Tibial nerve (tissue), 4 donors: Measurements from ENCODE around the gene PASD1. TPM values are rescaled to one million over a fixed set of nuclear protein-coding genes. Genes with fewer than 3 reads are reported as not detected.
"Not testable (repeated sequence)": the region's sequence is repeated elsewhere in the genome, so short reads cannot be mapped to it uniquely, and the experiment has no call there.

Source experiments
- DNase-seq, 2 donors: peaks; one replicate each; pipeline ENCODE4 v3.0.0-alpha.2; 2019; ENCODE audit warnings: low spot score in 2 of 2
- H3K27ac ChIP-seq, 4 donors: fragments of 200-600 bp; sonication (generic) in 3 of 4; one replicate each; pipeline ENCODE4 v1.5.1; 2017 to 2019; ENCODE audit warnings: mild to moderate bottlenecking in 1 of 4
- H3K27me3 ChIP-seq, 2 donors: fragments of 200-600 bp; sonication (generic) in 1 of 2; one replicate each; pipeline versions ENCODE4 v1.5.1 to v1.6.0; 2017 to 2019
- H3K36me3 ChIP-seq, 3 donors: fragments of 200-600 bp; sonication (generic); one replicate each; pipeline ENCODE4 v1.5.1; 2018 to 2019
- H3K4me1 ChIP-seq, 4 donors: fragments of 200-600 bp; sonication (generic) in 3 of 4; one replicate each; pipeline ENCODE4 v1.5.1; 2017 to 2019
- H3K4me3 ChIP-seq, 4 donors: fragments of 200-600 bp; sonication (generic) in 3 of 4; one replicate each; pipeline ENCODE4 v1.5.1; 2017 to 2019; ENCODE audit warnings: mild to moderate bottlenecking in 1 of 4, moderate library complexity in 1 of 4
- H3K9me3 ChIP-seq, 4 donors: fragments of 200-600 bp; sonication (generic) in 3 of 4; one replicate each; pipeline ENCODE4 v1.5.1; 2017 to 2019
- CTCF ChIP-seq, 5 experiments: fragments of 200-600 bp in 3 of 5; fragments of 450-650 bp in 2 of 5; sonication (generic) in 3 of 5; IDR thresholded peaks; one replicate each; pipeline ENCODE4 v1.5.1; 2016 to 2019; ENCODE audit warnings: antibody characterized with exemption in 5 of 5, mild to moderate bottlenecking in 3 of 5, moderate library complexity in 2 of 5
- EP300 ChIP-seq, 2 donors: sonication (generic); formaldehyde crosslinking; IDR thresholded peaks; one replicate each; pipeline ENCODE4 v1.6.1; 2017; ENCODE audit warnings: antibody characterized with exemption in 2 of 2, mild to moderate bottlenecking in 1 of 2
- POLR2A ChIP-seq, 2 donors: fragments of 450-650 bp; IDR thresholded peaks; one replicate each; pipeline ENCODE4 v1.6.1; 2017; ENCODE audit warnings: antibody characterized with exemption in 2 of 2, mild to moderate bottlenecking in 2 of 2, moderate library complexity in 2 of 2
- WGBS, 2 donors: methylation state at CpG; one replicate each; pipeline ENCODE4 v1.1.5; 2018; 5-methylcytosine and 5-hydroxymethylcytosine counted together
- total RNA-seq, 4 donors: library from RNA; depleted of rRNA; stranded (reverse); fragments of >200 nt; gene quantifications; one replicate each; pipeline ENCODE4 v1.1.0, GENCODE V29; 2016

Gene PASD1
- total RNA-seq, 4 donors from 2014 or later: not detected

GRCh38 chrX:151523351-151523750, 40.1 kb upstream of the PASD1 start:
- WGBS, 2 donors: 40 to 42% methylated on average over 2 of the region's 2 CpGs
- H3K27me3 ChIP-seq: no peaks in the 10 kb centered on the region
- H3K36me3 ChIP-seq: no peaks in the 10 kb centered on the region
- no peak overlapping the region for H3K27ac ChIP-seq
- H3K4me1 ChIP-seq: no peaks in the 10 kb centered on the region
- no peak for DNase-seq
- H3K9me3 ChIP-seq: no peaks in the 10 kb centered on the region
- no peak for TF ChIP-seq EP300 (IDR thresholded peaks at IDR 0.05)
- no peak for TF ChIP-seq POLR2A (IDR thresholded peaks at IDR 0.05)
- TF ChIP-seq CTCF (IDR thresholded peaks at IDR 0.05): no peak
- H3K4me3 ChIP-seq: no peak overlapping the region

GRCh38 chrX:151536571-151536970, 26.9 kb upstream of the PASD1 start:
- H3K4me3 ChIP-seq: no peak overlapping the region
- TF ChIP-seq EP300 (IDR thresholded peaks at IDR 0.05) (no peak), POLR2A (IDR thresholded peaks at IDR 0.05) (no peak), CTCF (IDR thresholded peaks at IDR 0.05) (no peak)
- H3K36me3 ChIP-seq: no peaks in the 10 kb centered on the region
- DNase-seq: no peak
- H3K27ac ChIP-seq: no peak overlapping the region
- no peaks in the 10 kb centered on the region for H3K9me3 ChIP-seq
- H3K27me3 ChIP-seq: no peaks in the 10 kb centered on the region
- H3K4me1 ChIP-seq: no peaks in the 10 kb centered on the region

- Histone ChIP-seq H3K36me3 (no peaks in the 10 kb centered on the region), H3K9me3 (no peaks in the 10 kb centered on the region), H3K27ac (no peak overlapping the region), H3K27me3 (no peaks in the 10 kb centered on the region), H3K4me1 (no peaks in the 10 kb centered on the region), H3K4me3 (no peak overlapping the region)
- WGBS, 2 donors: 60 to 75% methylated on average over 1 of the region's 1 CpG
- TF ChIP-seq POLR2A (IDR thresholded peaks at IDR 0.05) (no peak), EP300 (IDR thresholded peaks at IDR 0.05) (no peak), CTCF (IDR thresholded peaks at IDR 0.05) (no peak)
- DNase-seq: no peak
Observed at GRCh38 chrX:151537572-151537971, 25.9 kb upstream of the PASD1 start.

- Histone ChIP-seq H3K27me3 (no peaks in the 10 kb centered on the region), H3K9me3 (no peaks in the 10 kb centered on the region), H3K4me3 (no peak overlapping the region), H3K4me1 (no peaks in the 10 kb centered on the region), H3K36me3 (no peaks in the 10 kb centered on the region), H3K27ac (no peak overlapping the region)
- no peak for DNase-seq
- TF ChIP-seq POLR2A (IDR thresholded peaks at IDR 0.05): no peak
- TF ChIP-seq CTCF (IDR thresholded peaks at IDR 0.05): no peak
- TF ChIP-seq EP300 (IDR thresholded peaks at IDR 0.05): no peak
- WGBS, 2 donors: 60 to 77% methylated on average over 3 of the region's 3 CpGs
Observed at GRCh38 chrX:151538190-151539122, 25.0 kb upstream of the PASD1 start.

- no peak overlapping the region for H3K4me3 ChIP-seq
- WGBS, 2 donors: 52 to 75% methylated on average over 2 of the region's 2 CpGs
- no peak for DNase-seq
Observed at GRCh38 chrX:151543706-151544105, 19.8 kb upstream of the PASD1 start.

GRCh38 chrX:151546226-151546625, 17.2 kb upstream of the PASD1 start:
- WGBS, 2 donors: 60 to 79% methylated on average over 4 to 6 of the region's 6 CpGs

More at GRCh38 chrX:151543706-151544105, 19.8 kb upstream of the PASD1 start:
- Histone ChIP-seq H3K9me3 (no peaks in the 10 kb centered on the region), H3K27me3 (no peaks in the 10 kb centered on the region), H3K4me1 (no peaks in the 10 kb centered on the region), H3K36me3 (no peaks in the 10 kb centered on the region), H3K27ac (no peak overlapping the region)
- no peak for TF ChIP-seq EP300 (IDR thresholded peaks at IDR 0.05)
- TF ChIP-seq CTCF (IDR thresholded peaks at IDR 0.05): no peak
- TF ChIP-seq POLR2A (IDR thresholded peaks at IDR 0.05): no peak

GRCh38 chrX:151551176-151551575, 12.3 kb upstream of the PASD1 start:
- 93 to 94% methylated on average over 9 to 21 of the region's 25 CpGs for WGBS, 2 donors

More at GRCh38 chrX:151546226-151546625, 17.2 kb upstream of the PASD1 start:
- H3K27me3 ChIP-seq, DNase-seq, H3K36me3 ChIP-seq, H3K4me3 ChIP-seq, H3K4me1 ChIP-seq, H3K9me3 ChIP-seq, H3K27ac ChIP-seq: not testable (repeated sequence)

More at GRCh38 chrX:151551176-151551575, 12.3 kb upstream of the PASD1 start:
- not testable (repeated sequence) for H3K27me3 ChIP-seq, H3K27ac ChIP-seq, DNase-seq, H3K4me1 ChIP-seq, H3K36me3 ChIP-seq, H3K4me3 ChIP-seq, H3K9me3 ChIP-seq
